Choroid plexus epithelial cell (primary cell): ENCODE data around the gene EFHC1.

Experiments
- DNase-seq: peaks from one replicate; pipeline ENCODE4 v3.0.0-alpha.2; 2010; ENCODE audit warnings: low read depth
- H3K4me3 ChIP-seq: 2 replicates; pipeline ENCODE4 v1.5.1; 2011; ENCODE audit warnings: low read depth, mild to moderate bottlenecking, control low read depth, low read length, moderate library complexity
- TF ChIP-seq, protein P1 (sequence below): conservative IDR thresholded peaks from 2 replicates; pipeline ENCODE4 v1.5.1; 2011; ENCODE audit warnings: low read depth, mild to moderate bottlenecking, control low read depth, inconsistent platforms, low read length, moderate library complexity

EFHC1 gene

DNA sequence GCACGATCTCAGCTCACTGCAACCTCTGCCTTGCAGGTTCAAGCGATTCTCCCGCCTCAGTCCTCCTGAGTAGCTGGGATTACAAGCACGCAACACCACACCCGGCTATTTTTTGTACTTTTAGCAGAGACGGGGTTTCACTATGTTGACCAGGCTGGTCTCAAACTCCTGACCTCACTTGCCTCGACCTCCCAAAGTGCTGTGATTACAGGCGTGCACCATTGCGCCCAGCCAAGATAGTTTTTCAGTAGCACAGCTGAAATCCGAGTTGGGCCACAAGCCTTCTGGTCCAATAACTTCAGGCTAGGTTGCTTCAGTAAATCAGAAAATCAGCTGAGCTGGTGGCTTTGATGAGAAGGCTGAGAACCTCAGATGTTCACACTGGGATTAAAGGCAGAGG, 91.0 kb downstream of the EFHC1 start:
- TF ChIP-seq, protein P1, sequence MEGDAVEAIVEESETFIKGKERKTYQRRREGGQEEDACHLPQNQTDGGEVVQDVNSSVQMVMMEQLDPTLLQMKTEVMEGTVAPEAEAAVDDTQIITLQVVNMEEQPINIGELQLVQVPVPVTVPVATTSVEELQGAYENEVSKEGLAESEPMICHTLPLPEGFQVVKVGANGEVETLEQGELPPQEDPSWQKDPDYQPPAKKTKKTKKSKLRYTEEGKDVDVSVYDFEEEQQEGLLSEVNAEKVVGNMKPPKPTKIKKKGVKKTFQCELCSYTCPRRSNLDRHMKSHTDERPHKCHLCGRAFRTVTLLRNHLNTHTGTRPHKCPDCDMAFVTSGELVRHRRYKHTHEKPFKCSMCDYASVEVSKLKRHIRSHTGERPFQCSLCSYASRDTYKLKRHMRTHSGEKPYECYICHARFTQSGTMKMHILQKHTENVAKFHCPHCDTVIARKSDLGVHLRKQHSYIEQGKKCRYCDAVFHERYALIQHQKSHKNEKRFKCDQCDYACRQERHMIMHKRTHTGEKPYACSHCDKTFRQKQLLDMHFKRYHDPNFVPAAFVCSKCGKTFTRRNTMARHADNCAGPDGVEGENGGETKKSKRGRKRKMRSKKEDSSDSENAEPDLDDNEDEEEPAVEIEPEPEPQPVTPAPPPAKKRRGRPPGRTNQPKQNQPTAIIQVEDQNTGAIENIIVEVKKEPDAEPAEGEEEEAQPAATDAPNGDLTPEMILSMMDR, result no peak
- no peak overlapping the region for H3K4me3 ChIP-seq
- DNase-seq, result no peak

DNA sequence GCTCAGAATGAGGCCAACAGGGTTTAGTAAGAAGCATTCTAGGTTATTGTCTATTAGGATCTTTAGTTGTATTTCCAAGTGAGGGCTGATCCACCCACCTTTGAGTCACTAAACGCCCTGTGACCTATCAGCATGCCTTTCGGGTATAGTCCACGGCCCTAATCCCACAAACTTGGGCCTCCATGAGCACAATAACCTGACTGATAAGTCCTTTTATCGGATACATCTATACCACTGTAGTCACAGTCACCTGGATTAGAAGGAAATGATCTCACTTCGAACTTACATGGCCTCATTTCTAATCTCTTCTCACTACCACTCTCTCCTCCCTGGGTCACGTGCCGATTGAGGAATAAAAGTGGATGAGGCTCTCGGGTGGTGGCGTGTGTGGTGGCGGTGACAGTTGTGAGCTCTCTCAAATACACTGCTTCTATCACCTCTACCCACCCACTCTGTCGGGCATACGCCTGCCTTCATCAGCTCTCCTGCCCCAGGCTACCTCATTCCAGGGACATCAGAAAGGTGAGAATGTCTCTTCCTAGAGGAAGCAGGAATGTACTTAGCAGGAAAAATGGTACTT, 91.5 kb downstream of the EFHC1 start:
- peak; percentile 57 for DNase-seq
- no peak overlapping the region for H3K4me3 ChIP-seq
- TF ChIP-seq, protein P1, result no peak

DNA sequence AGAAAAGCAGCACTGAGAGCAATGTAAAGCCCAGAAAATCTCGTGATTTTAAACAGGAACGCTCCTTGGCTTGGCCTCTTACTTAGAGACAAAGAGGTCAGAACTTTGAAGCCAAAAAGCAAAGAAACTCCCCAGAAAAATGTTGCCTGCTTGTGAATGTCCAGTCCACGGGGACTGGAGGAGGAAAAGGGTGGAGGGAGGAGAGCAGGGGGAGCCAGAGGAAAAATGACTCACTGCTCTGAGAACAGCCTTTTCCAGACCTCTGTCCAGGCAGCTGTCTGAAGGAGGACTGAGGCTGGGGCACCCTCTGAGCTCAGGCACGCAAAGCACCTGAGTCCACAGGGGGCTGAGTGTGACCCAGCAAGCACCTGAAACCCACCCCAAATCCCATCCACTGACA, 92.1 kb downstream of the EFHC1 start:
- TF ChIP-seq, protein P1, result no peak
- H3K4me3 ChIP-seq, result no peak overlapping the region
- peak; percentile 95 for DNase-seq

DNA sequence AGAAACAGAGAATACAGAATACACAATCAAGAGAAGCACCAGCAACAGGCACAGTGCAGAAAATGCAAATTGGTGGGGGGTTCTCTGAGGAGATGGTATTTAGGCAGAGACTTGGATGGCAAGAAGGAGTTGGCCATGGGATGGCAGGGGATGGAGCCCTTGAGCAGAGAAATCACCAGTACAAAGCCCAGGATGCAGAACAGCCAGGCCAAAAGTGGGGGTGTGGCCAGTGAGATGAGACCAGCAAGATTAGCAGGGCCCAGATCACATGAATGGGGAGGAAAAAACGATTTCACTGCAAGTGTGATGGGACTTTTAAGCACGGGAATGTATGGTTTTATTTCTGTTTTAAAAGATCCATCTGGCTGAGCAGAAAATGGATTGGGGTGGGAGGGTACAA, 93.3 kb downstream of the EFHC1 start:
- DNase-seq, result no peak
- no peak overlapping the region for H3K4me3 ChIP-seq
- TF ChIP-seq, protein P1, result no peak

DNA sequence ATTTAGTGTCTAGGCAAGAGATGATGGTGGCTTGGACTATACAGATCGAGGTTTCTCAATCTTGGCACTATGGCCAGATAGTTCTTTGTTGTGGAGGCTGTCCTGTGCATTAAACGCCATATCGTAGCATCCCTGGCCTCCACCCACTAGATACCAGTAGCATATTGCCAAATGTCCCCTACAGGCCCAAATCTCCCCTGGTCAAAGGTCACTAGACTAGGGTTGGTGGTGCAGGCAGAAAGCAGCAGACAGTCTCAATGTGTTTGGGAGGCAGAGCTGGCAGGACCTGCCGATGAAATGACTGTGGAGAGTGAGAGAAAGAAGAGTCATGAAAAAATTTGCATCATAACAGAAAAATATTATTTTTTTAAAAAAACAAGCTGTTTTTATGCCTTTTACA, 93.8 kb downstream of the EFHC1 start:
- no peak for DNase-seq
- TF ChIP-seq, protein P1, result no peak
- H3K4me3 ChIP-seq, result no peak overlapping the region

DNA sequence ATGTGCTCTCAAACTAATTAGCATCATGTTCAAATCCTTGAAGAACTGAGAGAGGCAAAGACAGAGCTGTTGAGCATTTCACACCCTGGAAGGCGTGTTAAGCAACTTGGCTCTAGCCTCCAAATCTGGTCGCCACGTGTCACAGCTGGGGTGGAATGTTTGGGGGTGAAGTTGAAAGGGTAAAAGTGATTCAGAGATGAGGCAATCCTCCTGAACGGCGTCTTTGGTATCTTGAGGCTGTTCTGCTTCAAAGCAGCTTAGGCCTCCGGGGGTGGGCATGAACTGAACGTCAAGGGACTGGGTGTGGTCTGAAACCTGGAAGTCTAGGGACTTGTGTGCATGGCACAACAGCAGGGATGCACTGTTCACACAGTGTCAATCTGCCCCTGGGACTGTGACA, 94.4 kb downstream of the EFHC1 start:
- H3K4me3 ChIP-seq, result no peak overlapping the region
- TF ChIP-seq, protein P1, result no peak
- peak; percentile 95 for DNase-seq

DNA sequence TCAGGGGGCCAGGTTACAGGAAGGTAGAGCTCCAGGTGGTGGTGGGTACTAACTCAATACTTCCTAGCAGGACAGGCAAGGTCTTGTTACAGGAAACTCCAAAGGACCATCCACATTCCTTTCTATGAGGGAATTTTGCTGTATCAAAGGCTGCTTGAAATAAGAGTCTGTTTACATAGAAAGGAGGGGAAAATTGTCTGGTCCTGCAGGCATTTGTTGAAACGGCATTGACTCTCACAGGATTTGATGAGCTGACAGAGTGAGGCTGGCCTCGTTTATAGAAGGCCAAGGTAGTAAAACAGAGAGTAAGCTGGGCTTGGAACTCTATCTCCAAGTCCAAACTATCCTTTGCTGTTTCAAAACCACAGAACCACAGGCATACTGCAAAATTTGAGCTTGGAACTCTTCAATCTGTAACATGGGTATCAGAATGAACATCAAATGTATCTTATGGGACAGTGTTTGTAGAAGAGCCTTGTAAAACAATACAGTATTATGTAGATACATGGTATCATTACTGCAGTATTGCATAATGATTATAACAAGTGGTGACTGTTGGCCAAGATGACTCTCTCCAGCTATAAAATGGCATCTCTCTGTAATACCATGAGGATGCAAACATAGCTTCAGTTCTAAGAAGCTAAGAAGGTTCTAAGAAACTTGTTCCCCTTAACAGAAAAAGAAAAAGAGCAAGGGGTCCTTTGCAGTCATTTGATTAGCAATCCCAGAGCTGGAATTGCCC, 95.2 kb downstream of the EFHC1 start:
- TF ChIP-seq, protein P1, result no peak
- no peak overlapping the region for H3K4me3 ChIP-seq
- DNase-seq, result peak; percentile 67
